ENCODE data around the gene TRAF3.

DNA sequence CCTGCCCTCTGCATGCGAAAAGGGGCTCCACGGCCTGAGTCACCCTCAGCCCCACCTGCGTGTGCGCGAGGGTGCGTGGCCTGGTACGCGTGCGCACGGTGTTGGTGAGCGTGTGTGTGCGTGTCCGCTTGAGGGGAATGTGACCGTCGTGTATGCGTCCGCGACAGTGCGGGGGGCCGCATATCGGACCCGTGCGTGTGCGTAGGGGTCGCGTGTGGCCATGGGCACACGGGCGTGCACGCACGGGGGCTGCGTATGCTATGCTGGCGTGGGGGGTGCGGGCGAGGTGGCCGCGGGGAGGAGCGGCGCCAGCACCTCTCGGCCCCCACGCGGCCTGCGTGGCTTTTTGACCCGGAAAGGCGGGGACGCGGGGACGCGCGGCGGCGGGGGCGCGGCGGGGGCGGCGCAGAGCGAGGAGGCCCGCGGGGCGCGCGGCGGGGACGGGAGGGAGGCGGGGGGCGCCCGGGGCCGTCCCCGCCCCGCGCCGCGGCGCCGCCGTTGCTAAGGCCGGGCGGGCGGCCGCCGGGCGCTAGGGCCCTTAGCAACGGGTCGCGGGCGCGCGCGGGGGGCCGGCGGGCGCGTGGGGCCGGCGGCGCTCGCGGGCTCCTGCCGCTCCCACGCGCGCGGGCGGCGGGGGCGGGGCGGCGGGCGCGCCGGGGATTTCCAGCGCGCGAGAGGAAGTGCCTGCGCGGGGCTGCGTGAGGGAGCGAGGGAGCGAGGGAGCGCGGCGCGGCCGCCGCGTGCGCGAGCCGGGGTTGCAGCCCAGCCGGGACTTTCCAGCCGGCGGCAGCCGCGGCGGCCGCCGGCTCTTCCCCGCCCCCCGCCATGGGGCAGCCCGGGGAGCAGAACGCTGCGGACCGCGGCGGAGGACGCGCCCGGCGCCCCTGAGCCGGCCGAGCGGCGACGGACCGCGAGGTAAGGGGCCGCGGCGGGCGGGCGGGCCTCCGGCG, at the start of gene TRAF3:
- TF ChIP-seq POLR2A (IDR thresholded peaks at IDR 0.05; ENCODE audit: low read length) (no peak), GATA1 (IDR thresholded peaks at IDR 0.05; ENCODE audit: low read depth, low read length) (no peak)
